Stimulated activated CD4-positive, alpha-beta T cell treated with anti-CD3 and anti-CD28 coated beads, Interleukin-1b, Interleukin-23, amount 100 ng/mL, for 48 hours (primary cell): ENCODE data around the gene ITPK1.
A peak's percentile ranks its signal among the peaks of the same experiment; 100 is the strongest.
"Not testable (repeated sequence)": the region's sequence is repeated elsewhere in the genome, so short reads cannot be mapped to it uniquely, and the experiment has no call there.

Source experiments
- DNase-seq: peaks from one replicate; pipeline ENCODE4 v3.0.0-alpha.2; 2020

Gene ITPK1

GRCh38 chr14:93128725-93129459, 13.2 kb upstream of the ITPK1 start:
- no peak for DNase-seq

- no peak for DNase-seq
Measured at GRCh38 chr14:93126111-93126510, 10.4 kb upstream of the ITPK1 start.

GRCh38 chr14:93122826-93123225, 7.1 kb upstream of the ITPK1 start:
- no peak for DNase-seq

- DNase-seq = no peak
Measured at GRCh38 chr14:93121030-93121834, 5.5 kb upstream of the ITPK1 start.

- DNase-seq = no peak
Measured at GRCh38 chr14:93120517-93120916, 4.8 kb upstream of the ITPK1 start.

- no peak for DNase-seq
Measured at GRCh38 chr14:93116676-93117200, 1.0 kb upstream of the ITPK1 start.

GRCh38 chr14:93115069-93115820, 480 bp downstream of the ITPK1 start:
- DNase-seq = peak; percentile 80

- no peak for DNase-seq
Measured at GRCh38 chr14:93114713-93115068, 1.0 kb downstream of the ITPK1 start.

GRCh38 chr14:93114068-93114710, 1.5 kb downstream of the ITPK1 start:
- no peak for DNase-seq

- DNase-seq = no peak
Measured at GRCh38 chr14:93113678-93114067, 2.1 kb downstream of the ITPK1 start.

GRCh38 chr14:93112891-93113677, 2.6 kb downstream of the ITPK1 start:
- DNase-seq = peak; percentile 74

GRCh38 chr14:93111541-93111940, 4.2 kb downstream of the ITPK1 start:
- DNase-seq = not testable (repeated sequence)

GRCh38 chr14:93110856-93111419, 4.8 kb downstream of the ITPK1 start:
- no peak for DNase-seq

- DNase-seq = no peak
Measured at GRCh38 chr14:93109572-93110481, 5.9 kb downstream of the ITPK1 start.

- no peak for DNase-seq
Measured at GRCh38 chr14:93108105-93108504, 7.6 kb downstream of the ITPK1 start.

GRCh38 chr14:93107453-93107852, 8.3 kb downstream of the ITPK1 start:
- DNase-seq = no peak

GRCh38 chr14:93106541-93107156, 9.1 kb downstream of the ITPK1 start:
- no peak for DNase-seq

GRCh38 chr14:93105856-93106255, 9.9 kb downstream of the ITPK1 start:
- DNase-seq = not testable (repeated sequence)

GRCh38 chr14:93105362-93105761, 10.4 kb downstream of the ITPK1 start:
- no peak for DNase-seq

GRCh38 chr14:93104961-93105360, 10.8 kb downstream of the ITPK1 start:
- no peak for DNase-seq
